Central memory CD8-positive, alpha-beta T cell (primary cell): ENCODE data around the gene GEMIN8.

ENCODE experiments used
- ATAC-seq: fragments of 150-1000 bp; cut with Tn5 transposase; replicated peaks from 2 replicates; pipeline ENCODE4 v1.10.0; 2022; ENCODE audit warnings: mild to moderate bottlenecking, moderate FRiP score, moderate number of reproducible peaks; ENCODE audit not compliant: poor library complexity, severe bottlenecking; ENCODE audit errors: extremely low read depth
- DNase-seq, 2 donors: peaks; one replicate each; pipeline ENCODE4 v3.0.0; 2021; ENCODE audit warnings: low spot score in 2 of 2
- H3K27ac Mint-ChIP-seq: one replicate; pipeline ENCODE4 v1.8.0; 2022; ENCODE audit warnings: low read depth, mild to moderate bottlenecking, moderate library complexity, mixed read lengths
- H3K27me3 Mint-ChIP-seq: one replicate; pipeline ENCODE4 v1.8.0; 2022; ENCODE audit warnings: mixed read lengths
- H3K36me3 Mint-ChIP-seq: one replicate; pipeline ENCODE4 v1.8.0; 2022; ENCODE audit warnings: mild to moderate bottlenecking, moderate library complexity, mixed read lengths; ENCODE audit not compliant: insufficient read depth
- H3K4me1 Mint-ChIP-seq: one replicate; pipeline ENCODE4 v1.8.0; 2022; ENCODE audit warnings: mixed read lengths
- H3K4me3 Mint-ChIP-seq: one replicate; pipeline ENCODE4 v1.8.0; 2022; ENCODE audit warnings: mild to moderate bottlenecking, moderate library complexity, mixed read lengths
- H3K9me3 Mint-ChIP-seq: one replicate; pipeline ENCODE4 v1.8.0; 2022; ENCODE audit warnings: mixed read lengths

Gene GEMIN8

GRCh38 chrX:14029425-14030173, at the start of gene GEMIN8:
Gene GEMIN8 (minus strand): TSS chrX:14029892. CDS start chrX:14021478, 8,414 bp downstream.
- Mint-ChIP-seq H3K27ac (peak within 1 kb of the TSS; percentile 99), H3K27me3 (no peaks in the 10 kb centered on the region), H3K4me3 (peak within 1 kb of the TSS; percentile 96), H3K36me3 (peaks cover 3% of the 10 kb centered on the region), H3K4me1 (peaks cover 8% of the 10 kb centered on the region), H3K9me3 (no peaks in the 10 kb centered on the region)
- DNase-seq: peak; percentile 67 to 78
- peak; percentile 96 for ATAC-seq

DNA sequence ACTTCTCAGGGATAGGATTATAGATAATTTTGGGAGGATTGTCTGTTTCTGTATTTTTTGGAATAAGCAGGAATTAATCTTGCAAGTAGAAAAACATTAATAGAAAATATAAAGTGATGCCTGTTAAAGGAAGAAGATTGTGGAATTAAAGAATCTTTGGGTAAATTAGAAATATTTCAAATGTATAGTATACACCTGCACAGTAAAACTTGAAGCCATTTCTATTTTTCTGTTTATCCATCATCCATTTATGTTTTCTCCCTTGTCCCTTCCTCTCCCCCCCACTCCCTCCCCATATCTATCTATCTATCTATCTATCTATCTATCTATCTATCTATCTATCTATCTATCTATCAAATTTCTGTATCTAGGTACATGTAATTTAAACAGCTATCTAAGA, 46.9 kb upstream of the GEMIN8 start:
- Mint-ChIP-seq H3K9me3 (no peaks in the 10 kb centered on the region), H3K27ac (no peak overlapping the region), H3K4me1 (no peaks in the 10 kb centered on the region), H3K36me3 (no peaks in the 10 kb centered on the region), H3K4me3 (no peak overlapping the region), H3K27me3 (peaks cover 9% of the 10 kb centered on the region)
- DNase-seq (no peak), ATAC-seq (no peak)

DNA sequence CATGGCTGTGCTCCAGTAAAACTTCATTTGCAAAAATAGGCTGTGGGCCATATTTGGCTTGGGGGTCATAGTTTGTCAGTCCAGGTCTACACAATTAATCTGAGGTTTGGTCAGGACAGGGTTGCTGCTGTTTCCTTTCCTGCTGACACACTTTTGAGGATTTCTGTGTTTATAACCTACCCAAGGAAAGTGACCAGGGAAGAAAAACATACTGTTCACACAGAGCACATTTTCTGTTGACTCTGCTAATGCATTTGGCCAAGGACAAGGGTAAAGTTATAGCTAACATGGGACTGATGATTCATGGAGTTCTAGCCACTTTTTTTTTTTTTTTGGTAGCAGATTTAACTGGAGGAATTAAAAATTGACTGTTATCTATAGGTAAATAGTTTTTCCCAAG, 43.9 kb upstream of the GEMIN8 start:
- Mint-ChIP-seq H3K4me1 (no peaks in the 10 kb centered on the region), H3K36me3 (no peaks in the 10 kb centered on the region), H3K9me3 (no peaks in the 10 kb centered on the region), H3K27me3 (peaks cover 4% of the 10 kb centered on the region), H3K4me3 (no peak overlapping the region), H3K27ac (no peak overlapping the region)
- DNase-seq: no peak
- no peak for ATAC-seq

GRCh38 chrX:14073071-14073470, 43.4 kb upstream of the GEMIN8 start:
- Mint-ChIP-seq H3K27me3 (no peaks in the 10 kb centered on the region), H3K9me3 (no peaks in the 10 kb centered on the region), H3K27ac (no peak overlapping the region), H3K36me3 (no peaks in the 10 kb centered on the region), H3K4me1 (no peaks in the 10 kb centered on the region), H3K4me3 (no peak overlapping the region)
- DNase-seq: no peak
- ATAC-seq: no peak

GRCh38 chrX:14065800-14066199, 36.1 kb upstream of the GEMIN8 start:
- no peak for DNase-seq

GRCh38 chrX:14064626-14065432, 35.1 kb upstream of the GEMIN8 start:
- Mint-ChIP-seq H3K4me3 (no peak overlapping the region), H3K36me3 (no peaks in the 10 kb centered on the region), H3K27me3 (peaks cover 25% of the 10 kb centered on the region), H3K4me1 (no peaks in the 10 kb centered on the region), H3K27ac (no peak overlapping the region), H3K9me3 (no peaks in the 10 kb centered on the region)
- no peak for ATAC-seq
- no peak for DNase-seq

More at GRCh38 chrX:14065800-14066199, 36.1 kb upstream of the GEMIN8 start:
- H3K36me3 Mint-ChIP-seq: no peaks in the 10 kb centered on the region
- ATAC-seq: no peak
- H3K27me3 Mint-ChIP-seq: peaks cover 21% of the 10 kb centered on the region
- no peaks in the 10 kb centered on the region for H3K4me1 Mint-ChIP-seq
- H3K4me3 Mint-ChIP-seq: no peak overlapping the region
- no peak overlapping the region for H3K27ac Mint-ChIP-seq
- H3K9me3 Mint-ChIP-seq: no peaks in the 10 kb centered on the region

DNA sequence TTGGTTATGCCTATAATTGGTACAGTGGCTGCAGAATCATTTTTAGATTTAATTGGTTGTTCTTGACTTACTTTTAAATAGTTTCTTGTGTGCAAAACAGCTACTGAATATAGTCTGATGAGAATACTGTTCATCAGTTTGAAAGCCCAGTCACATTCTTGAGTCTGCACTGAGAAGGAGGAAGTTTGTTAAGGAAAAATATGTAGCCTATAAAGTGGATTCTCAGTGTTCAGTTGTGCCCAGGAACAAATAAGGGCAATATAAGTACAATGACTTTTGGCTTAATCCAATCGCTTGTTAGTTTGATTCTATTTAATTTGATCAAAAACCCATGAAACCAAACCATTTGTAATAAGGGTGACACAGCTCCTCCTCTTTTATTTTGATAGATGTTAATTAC, 32.8 kb upstream of the GEMIN8 start:
- Mint-ChIP-seq H3K36me3 (no peaks in the 10 kb centered on the region), H3K4me1 (no peaks in the 10 kb centered on the region), H3K27me3 (peaks cover 25% of the 10 kb centered on the region), H3K4me3 (no peak overlapping the region), H3K27ac (no peak overlapping the region), H3K9me3 (no peaks in the 10 kb centered on the region)
- ATAC-seq (no peak), DNase-seq (no peak)

GRCh38 chrX:14056206-14056605, 26.5 kb upstream of the GEMIN8 start:
- H3K36me3 Mint-ChIP-seq: no peaks in the 10 kb centered on the region
- peaks cover 50% of the 10 kb centered on the region for H3K27me3 Mint-ChIP-seq
- H3K4me3 Mint-ChIP-seq: no peak overlapping the region
- DNase-seq: no peak
- H3K4me1 Mint-ChIP-seq: no peaks in the 10 kb centered on the region
- no peak overlapping the region for H3K27ac Mint-ChIP-seq
- H3K9me3 Mint-ChIP-seq: no peaks in the 10 kb centered on the region
- ATAC-seq: no peak

DNA sequence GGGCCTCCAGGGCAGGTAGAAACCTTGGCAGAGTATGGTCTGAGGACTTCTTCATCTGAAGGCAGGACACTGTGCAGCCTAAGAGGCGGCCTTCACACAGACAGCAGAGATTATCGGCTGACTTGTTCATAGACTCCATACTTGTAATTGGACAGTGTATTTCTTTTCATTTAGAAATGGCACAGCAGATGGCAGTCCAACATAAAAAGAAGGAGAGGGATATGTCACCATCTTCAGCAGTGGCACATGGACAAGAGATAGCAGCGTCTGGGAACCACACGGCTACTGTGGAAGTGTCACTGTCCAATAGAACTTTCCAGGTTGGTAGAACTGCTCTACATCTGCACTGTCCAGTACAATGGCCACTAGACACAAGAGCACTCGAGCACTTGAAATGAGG, 21.7 kb upstream of the GEMIN8 start:
- Mint-ChIP-seq H3K4me1 (no peaks in the 10 kb centered on the region), H3K9me3 (no peaks in the 10 kb centered on the region), H3K4me3 (no peak overlapping the region), H3K27ac (no peak overlapping the region), H3K36me3 (no peaks in the 10 kb centered on the region), H3K27me3 (peaks cover 46% of the 10 kb centered on the region)
- DNase-seq (no peak), ATAC-seq (no peak)

DNA sequence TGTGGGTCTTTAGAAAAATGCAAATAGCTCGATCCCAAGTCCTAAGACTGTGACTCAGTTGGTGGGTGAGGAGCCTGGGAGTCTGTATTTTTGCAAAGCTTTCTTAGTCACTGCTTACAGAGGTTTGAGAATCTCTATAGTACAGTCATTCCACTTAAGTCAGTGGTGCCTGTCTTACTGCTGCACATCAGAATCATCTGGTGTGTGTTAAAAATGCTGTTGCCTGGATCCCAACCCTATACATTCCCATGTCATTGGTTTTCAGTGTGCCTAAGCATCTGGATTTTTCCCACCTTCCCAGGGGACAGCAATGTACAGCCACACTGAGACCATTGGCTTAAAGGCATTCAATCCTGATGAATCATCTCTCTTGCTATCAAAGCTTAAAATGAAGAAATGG, 21.0 kb upstream of the GEMIN8 start:
- DNase-seq: no peak
- no peak for ATAC-seq

DNA sequence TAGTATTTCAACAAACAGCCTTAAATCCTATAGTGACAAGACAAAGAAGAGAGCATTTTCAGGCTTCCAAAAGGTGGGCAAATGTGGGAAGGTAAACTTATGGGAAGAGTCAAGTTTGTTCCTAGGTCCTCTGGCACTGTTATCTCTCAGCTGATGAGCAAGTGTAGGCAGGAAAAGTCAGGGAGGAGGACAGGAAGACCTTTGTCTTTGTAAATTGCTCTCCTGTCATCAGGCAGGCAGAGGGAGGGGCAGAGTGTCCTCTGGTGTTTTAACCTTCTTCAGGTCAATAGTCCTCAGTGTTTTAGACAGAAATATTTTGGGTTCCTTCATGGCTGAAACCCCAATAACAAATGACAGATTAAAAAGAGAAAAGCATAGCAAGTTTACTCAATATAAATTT, 13.5 kb upstream of the GEMIN8 start:
- ATAC-seq: no peak
- no peak for DNase-seq
- Mint-ChIP-seq H3K4me3 (no peak overlapping the region), H3K36me3 (no peaks in the 10 kb centered on the region), H3K4me1 (no peaks in the 10 kb centered on the region), H3K27me3 (peaks cover 11% of the 10 kb centered on the region), H3K27ac (no peak overlapping the region), H3K9me3 (no peaks in the 10 kb centered on the region)

More for the DNA sequence above, 21.0 kb upstream of the GEMIN8 start:
- Mint-ChIP-seq H3K4me3 (no peak overlapping the region), H3K4me1 (no peaks in the 10 kb centered on the region), H3K9me3 (no peaks in the 10 kb centered on the region), H3K27ac (no peak overlapping the region), H3K27me3 (peaks cover 39% of the 10 kb centered on the region), H3K36me3 (no peaks in the 10 kb centered on the region)

DNA sequence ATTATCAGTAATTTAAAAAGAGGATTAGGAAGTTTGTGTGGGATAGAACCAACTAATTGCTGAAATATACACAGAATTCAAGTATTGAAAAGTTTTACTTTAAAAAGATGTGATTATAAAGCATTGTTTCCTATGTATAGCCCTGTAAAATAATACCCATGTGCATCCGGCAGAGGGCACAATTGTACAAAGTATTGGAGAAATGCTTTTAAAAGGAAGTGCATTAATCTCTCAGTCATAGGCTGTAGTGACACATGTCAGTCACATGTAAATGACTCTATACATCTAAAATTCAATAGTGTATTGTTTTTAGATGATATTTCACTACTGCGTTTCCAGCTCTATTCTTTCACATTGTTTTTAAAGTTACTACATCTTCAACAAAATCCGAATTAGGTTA, 9.7 kb upstream of the GEMIN8 start:
- ATAC-seq (no peak), DNase-seq (peak; percentile 23 to 26)
- peaks cover 9% of the 10 kb centered on the region for H3K27me3 Mint-ChIP-seq
- no peak overlapping the region for H3K27ac Mint-ChIP-seq
- H3K4me3 Mint-ChIP-seq: no peak overlapping the region
- H3K36me3 Mint-ChIP-seq: no peaks in the 10 kb centered on the region
- no peaks in the 10 kb centered on the region for H3K4me1 Mint-ChIP-seq
- H3K9me3 Mint-ChIP-seq: no peaks in the 10 kb centered on the region
